Left colon (tissue), 2 donors: ENCODE data around the gene VGF. TPM values are rescaled to one million over a fixed set of nuclear protein-coding genes. Genes with fewer than 3 reads are reported as not detected.
"Not testable (repeated sequence)": the region's sequence is repeated elsewhere in the genome, so short reads cannot be mapped to it uniquely, and the experiment has no call there.

ENCODE experiments used
- ATAC-seq: fragments of 200-7000 bp; cut with Tn5 transposase; one replicate; pipeline ENCODE4 v1.9.1; 2020; ENCODE audit warnings: mild to moderate bottlenecking, moderate library complexity
- DNase-seq, 2 donors: peaks; one replicate each; pipeline ENCODE4 v3.0.0-alpha.2; 2020
- intact Hi-C, 2 donors: fragments of 100-400 bp; cut with DNase I in 1 of 2; cut with micrococcal nuclease in 1 of 2; formaldehyde crosslinking; loops; one replicate each; pipeline versions ENCODE4 v1.11.2 to v1.14.0; 2022; cut with DNase I, micrococcal nuclease
- long read RNA-seq: library from polyadenylated mRNA; unstranded; transcript quantifications from one replicate; pipeline ENCODE4 v2.0.0, GENCODE V29; 2021
- total RNA-seq, 2 donors: library from RNA; stranded (reverse); fragmentation: NEBNext Ultra II Directional; extraction: Animal tissue kit (Norgen Biotek cat#: 25700); gene quantifications; one replicate each; pipeline ENCODE4 v1.2.1, GENCODE V29; 2021
- donor health status: DM: no; HTN: no; CAD: no.
- donor health status: DM: yes; HTN: yes; CAD: no.

The VGF gene
- total RNA-seq: under 1 TPM; 0.40 to 0.73 TPM
- long read RNA-seq: 0 reads

- intact Hi-C loops: no loop called here
- peak; percentile 89 for ATAC-seq
- DNase-seq: peak; percentile 93 to 96
Measured at GRCh38 chr7:101165075-101165957, at the start of gene VGF. TSS of gene VGF (minus strand) at chr7:101165569. CDS start at chr7:101164843, 726 bp downstream.

- DNase-seq (no peak), ATAC-seq (no peak)
- intact Hi-C loops: no loop called here
Measured at GRCh38 chr7:101212014-101212413, 46.6 kb upstream of the VGF start.

DNA sequence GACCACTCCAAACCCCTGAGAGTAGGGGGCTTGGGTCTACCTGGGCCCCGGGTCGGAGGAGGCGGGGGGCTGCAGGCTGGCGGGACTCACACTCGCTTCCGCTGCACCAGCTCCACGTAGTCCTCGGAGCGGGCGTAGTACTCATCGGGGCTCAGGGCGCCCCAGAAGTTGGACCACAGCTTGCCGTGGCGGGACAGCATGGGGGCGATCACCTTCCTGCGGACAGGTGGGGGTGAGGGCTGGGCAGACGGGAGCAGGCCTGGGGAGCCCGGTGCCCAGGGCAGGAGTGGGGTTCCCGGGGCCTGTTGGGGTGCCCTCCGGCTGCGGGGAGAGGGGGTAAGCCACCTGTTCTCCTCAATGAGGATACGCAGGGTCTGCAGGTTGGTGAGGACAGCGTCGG, 46.1 kb upstream of the VGF start:
- intact Hi-C loops: no loop called here
- DNase-seq (no peak), ATAC-seq (no peak)

- DNase-seq (no peak), ATAC-seq (no peak)
- intact Hi-C loops: no loop called here
Measured at GRCh38 chr7:101210143-101210542, 44.8 kb upstream of the VGF start.

DNA sequence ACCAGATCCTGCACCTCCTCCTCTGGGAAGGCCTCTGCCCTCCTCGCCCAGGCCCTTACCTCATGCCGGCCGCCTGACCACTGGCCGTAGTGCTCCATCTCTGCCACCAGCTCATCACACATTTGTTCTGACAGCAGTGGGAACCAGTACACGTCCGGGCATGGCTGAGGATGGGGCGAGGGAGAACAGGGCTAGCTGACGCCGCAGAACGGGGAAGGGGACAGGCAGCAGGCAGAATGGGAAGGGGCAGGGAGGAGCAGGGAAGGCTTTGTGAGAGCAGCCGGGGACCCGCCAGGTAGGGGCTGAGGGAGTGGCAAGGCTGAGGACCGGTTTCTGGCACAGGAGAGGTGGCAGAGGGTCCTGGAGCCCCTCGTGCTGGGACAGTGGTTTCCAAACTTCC, 43.4 kb upstream of the VGF start:
- DNase-seq: no peak
- intact Hi-C loops: loop anchor here in 1 of 2 donors (10.0 kb wide), 1 partner anchor 56 kb away; no protein-coding TSS in a partner anchor
- no peak for ATAC-seq

DNA sequence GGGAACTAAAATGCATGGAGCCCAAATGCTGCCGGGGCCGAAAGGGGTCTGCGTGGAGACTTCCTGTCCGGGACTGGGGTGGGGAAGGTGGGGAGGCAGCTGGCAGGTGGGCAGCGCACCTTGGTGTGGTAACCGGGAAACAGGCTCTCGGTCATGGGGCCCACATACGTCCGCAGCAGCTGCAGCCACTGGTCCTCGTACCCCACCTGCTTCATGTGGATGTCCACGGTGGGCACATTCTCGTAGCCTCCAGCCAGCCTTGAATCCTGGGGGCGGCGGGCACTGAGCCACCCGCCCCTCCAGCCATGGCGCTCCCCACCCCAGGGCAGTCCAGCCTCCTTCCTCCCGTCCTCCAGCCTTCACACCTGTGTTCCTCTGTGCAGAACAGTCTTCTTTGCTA, 42.1 kb upstream of the VGF start:
- ATAC-seq (no peak), DNase-seq (no peak)
- intact Hi-C loops: loop anchor here in 1 of 2 donors (10.0 kb wide), 1 partner anchor 57 kb away; no protein-coding TSS in a partner anchor

DNA sequence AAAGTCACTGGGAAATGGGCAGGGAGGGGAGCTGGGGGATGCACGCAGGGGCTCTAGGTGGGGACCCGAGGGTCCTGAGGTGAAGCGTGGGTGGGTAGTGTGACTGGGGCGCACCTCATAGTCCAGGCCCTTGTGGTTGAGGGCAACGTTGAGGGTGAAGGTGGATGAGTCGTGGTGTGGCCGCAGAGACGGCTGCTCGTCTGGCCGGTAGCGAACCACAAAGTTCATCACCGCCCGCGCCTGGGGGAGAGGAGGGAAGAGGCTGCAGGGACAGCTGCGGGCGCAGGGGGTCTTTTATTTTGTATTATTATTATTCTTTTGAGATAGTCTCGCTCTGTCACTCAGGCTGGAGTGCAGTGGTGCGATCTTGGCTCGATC, 41.3 kb upstream of the VGF start:
- intact Hi-C loops: loop anchor here in 1 of 2 donors (10.0 kb wide), 1 partner anchor 58 kb away; no protein-coding TSS in a partner anchor
- ATAC-seq (no peak), DNase-seq (no peak)

DNA sequence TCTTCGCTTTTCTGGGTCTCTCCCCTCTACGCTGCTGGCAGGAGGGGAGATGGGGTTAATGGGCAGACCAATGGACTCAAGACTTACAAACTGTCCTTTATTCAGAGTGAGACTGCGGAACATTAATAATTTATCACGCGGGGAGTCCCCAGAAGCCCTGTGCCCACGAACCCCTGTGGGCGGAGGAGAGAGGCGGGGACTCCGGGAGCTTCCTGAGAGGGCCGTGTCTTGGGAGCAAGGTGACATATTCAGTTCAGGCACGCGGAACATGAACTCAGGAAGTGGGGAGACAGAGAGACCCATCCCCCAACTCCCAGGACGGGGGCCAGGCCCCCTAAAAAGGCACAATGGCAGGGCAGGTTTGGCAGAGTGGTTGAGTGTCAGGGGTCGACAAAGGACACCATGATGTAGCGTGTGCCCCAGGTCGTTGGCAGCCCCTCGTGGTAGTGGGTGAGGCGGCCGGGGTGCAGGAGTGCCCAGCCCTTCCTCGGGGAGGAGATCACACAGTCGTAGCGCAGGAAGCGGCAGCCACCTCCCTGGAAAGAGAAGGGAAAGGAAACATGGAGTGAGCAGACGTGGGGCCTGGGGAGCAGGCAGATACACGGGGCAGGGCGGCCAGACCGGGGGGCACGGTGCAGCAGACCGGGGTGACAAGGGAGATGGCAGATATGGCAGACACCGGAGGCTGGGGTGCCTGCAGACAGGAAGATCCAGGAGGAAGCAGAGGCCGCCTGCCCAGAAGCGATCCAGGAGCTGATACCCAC, 40.7 kb upstream of the VGF start:
- intact Hi-C loops: loop anchor here in 1 of 2 donors (10.0 kb wide), 1 partner anchor 59 kb away; no protein-coding TSS in a partner anchor

DNA sequence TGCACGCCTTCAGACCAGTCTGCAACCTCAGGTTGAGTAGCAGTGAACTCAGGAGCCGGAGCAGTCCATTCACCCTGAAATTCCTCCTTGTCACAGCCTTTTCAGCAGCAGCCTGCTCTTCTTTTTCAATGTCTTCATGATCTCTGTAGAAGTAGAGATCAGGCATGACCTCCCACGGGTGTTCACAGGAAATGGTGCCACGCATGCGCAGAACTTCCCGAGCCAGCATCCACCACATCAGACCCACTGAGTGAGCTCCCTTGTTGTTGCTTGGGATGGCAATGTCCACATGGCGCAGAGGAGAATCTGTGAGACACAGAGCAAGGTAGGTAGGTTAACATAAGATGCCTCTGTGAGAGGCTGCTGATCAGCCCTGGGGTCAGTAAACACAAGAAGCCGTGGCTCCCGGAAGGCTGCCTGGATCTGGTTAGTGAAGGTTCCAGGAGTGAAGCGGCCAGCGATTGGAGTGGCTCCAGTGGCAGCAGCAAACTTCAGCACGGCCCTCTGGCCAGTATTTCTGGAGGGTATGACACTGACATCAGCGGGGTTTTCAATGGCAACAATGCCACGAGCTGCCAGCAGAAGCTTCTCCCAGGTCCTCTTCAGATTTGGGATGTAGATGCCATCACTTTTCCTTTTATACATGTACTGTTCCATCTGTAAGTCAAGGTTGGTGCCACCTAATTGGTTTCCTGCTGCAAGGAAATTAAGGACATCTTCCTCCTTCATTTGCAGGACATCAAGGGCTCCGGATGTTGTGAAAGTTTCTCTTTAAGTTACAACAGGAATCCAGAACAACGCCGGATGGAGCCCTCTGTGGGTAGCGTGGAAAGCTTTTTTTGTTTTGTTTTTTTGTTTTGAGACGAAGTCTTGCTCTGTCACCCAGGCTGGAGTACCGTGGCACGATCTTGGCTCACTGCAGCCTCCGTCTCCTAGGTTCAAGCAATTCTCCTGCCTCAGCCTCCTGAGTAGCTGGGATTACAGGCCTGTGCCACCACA, 38.7 kb upstream of the VGF start:
- not testable (repeated sequence) for DNase-seq, ATAC-seq
- intact Hi-C loops: loop anchor here in 1 of 2 donors (10.0 kb wide), 1 partner anchor 61 kb away; no protein-coding TSS in a partner anchor

More for the DNA sequence above, 40.7 kb upstream of the VGF start:
- DNase-seq (no peak), ATAC-seq (no peak)

DNA sequence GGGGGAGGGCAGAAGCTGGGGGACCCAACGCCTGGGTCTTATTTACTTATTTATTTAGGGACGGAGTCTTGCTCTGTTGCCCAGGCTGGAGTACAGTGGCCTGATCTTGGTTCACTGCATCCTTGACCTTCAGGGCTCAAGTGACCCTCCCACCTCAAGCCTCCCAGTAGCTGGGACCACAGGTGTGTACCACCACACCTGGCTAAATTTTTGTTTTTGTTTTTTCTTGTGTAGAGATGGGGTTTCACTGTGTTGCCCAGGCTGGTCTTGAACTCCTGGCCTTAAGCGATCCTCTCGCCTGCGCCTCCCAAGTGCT, 37.2 kb upstream of the VGF start:
- ATAC-seq: no peak
- intact Hi-C loops: loop anchor here in 1 of 2 donors (10.0 kb wide), 1 partner anchor 62 kb away; no protein-coding TSS in a partner anchor
- no peak for DNase-seq

- intact Hi-C loops: loop anchor here in 1 of 2 donors (10.0 kb wide), 1 partner anchor 63 kb away; no protein-coding TSS in a partner anchor
- ATAC-seq (peak; percentile 83), DNase-seq (peak; percentile 77 to 86)
Measured at GRCh38 chr7:101201695-101202602, 36.6 kb upstream of the VGF start.

GRCh38 chr7:101200862-101201599, 35.7 kb upstream of the VGF start, which contains the start of gene MOGAT3:
TSS of gene MOGAT3 (minus strand) at chr7:101201036. CDS start at chr7:101200854, 182 bp downstream.
- intact Hi-C loops: loop anchor here in 1 of 2 donors (10.0 kb wide), 1 partner anchor 64 kb away; no protein-coding TSS in a partner anchor
- DNase-seq (peak; percentile 83 to 95), ATAC-seq (peak; percentile 86)

DNA sequence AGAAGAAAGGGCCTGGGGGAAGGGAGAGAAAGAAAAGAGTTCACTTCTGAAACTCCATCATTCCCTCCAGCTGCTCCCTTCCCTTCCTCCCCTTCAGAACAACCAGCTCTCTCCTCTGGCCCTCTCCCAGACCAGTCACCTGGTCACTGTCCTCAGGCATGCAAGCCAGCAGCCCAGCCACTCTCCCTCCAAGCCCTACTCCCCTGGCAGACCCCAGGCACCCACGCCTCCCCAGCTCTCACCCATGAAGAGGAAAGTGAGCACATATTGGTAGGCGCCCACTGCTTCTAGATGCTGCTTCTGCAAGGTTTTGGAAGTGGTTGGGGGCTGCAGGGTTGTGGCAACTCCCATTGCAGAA, 35.1 kb upstream of the VGF start:
- peak; percentile 4 for ATAC-seq
- intact Hi-C loops: loop anchor here in 1 of 2 donors (10.0 kb wide), 1 partner anchor 64 kb away; no protein-coding TSS in a partner anchor
- DNase-seq: no peak

DNA sequence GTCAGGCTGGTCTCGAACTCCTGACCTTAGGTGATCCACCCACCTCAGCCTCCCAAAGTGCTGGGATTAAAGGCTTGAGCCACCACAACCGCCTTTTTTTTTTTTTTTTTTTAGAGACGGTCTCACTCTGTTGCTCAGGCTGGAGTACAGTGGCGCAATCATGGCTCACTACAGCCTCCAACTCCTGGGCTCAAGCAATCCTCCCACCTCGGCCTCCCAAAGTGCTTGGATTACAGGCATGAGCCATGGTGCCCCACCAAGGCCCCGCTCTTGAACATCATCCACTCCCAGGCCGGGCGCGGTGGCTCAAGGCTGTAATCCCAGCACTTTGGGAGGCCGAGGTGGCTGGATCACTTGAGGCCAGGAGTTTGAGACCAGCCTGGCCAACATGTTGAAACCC, 34.2 kb upstream of the VGF start:
- ATAC-seq, intact Hi-C loops, DNase-seq: not testable (repeated sequence)

DNA sequence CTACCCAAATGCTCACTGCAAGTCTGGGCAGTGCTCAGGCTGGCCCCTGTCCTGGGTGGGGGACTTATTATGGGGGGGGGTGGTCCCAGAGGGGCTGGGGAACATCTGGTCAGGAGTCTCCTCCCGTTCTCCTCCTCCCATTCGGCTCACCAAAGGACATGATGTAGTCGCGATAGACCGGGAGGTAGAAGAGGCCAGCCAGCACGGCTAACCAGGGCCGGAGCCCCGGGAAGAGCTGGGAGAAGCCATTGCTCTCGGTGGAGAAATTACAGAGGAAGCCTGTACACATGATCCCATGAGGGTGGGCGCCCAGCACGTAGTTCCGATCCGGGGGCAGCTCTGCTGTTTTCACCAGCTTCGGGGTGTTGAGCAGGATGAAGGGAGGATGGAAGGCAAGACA, 33.1 kb upstream of the VGF start:
- DNase-seq (no peak), ATAC-seq (no peak)
- intact Hi-C loops: no loop called here

GRCh38 chr7:101197991-101198390, 32.6 kb upstream of the VGF start:
- intact Hi-C loops: no loop called here
- ATAC-seq: no peak
- DNase-seq: no peak
